GM12892 (cell line): ENCODE measurements around the gene CLEC4M.

Source experiments
- POLR2A ChIP-seq: IDR thresholded peaks from 2 replicates; pipeline ENCODE4 v1.6.1; 2011; ENCODE audit warnings: low read depth, low read length, control low read depth
- POLR2AphosphoS5 ChIP-seq: IDR thresholded peaks from 2 replicates; pipeline ENCODE4 v1.6.1; 2011; ENCODE audit warnings: low read depth, low read length, control low read depth
- TAF1 ChIP-seq: IDR thresholded peaks from 2 replicates; pipeline ENCODE4 v1.6.1; 2011; ENCODE audit warnings: low read depth, mild to moderate bottlenecking, control low read depth, low read length, borderline replicate concordance

- TF ChIP-seq POLR2AphosphoS5 (no peak), POLR2A (no peak), TAF1 (no peak)
These were observed 28.5 kb upstream of the CLEC4M start for GRCh38 chr19:7734220-7735203.
